ENCODE measurements around the gene KIAA1217.

KIAA1217 gene

GRCh38 chr10:24513155-24513554 is 304.2 kb downstream of the KIAA1217 start:
- Histone ChIP-seq H2AFZ (ENCODE audit: low read depth) (no peak overlapping the region), H3K27me3 (ENCODE audit: insufficient read depth, low read depth) (no peaks in the 10 kb centered on the region), H3K4me3 (IDR thresholded peaks at IDR 0.05; ENCODE audit: insufficient read depth, low read depth, low read length) (no peak overlapping the region), H3K4me2 (no peak overlapping the region), H3K4me1 (ENCODE audit: low read depth, poor library complexity, severe bottlenecking) (no peaks in the 10 kb centered on the region), H4K20me1 (ENCODE audit: insufficient read depth) (no peaks in the 10 kb centered on the region), H3K36me3 (ENCODE audit: insufficient read depth) (no peaks in the 10 kb centered on the region), H3K27ac (no peak overlapping the region), H3K9ac (no peak overlapping the region), H3K79me2 (ENCODE audit: insufficient read depth, low read depth) (no peaks in the 10 kb centered on the region)
- TF ChIP-seq, protein P1, sequence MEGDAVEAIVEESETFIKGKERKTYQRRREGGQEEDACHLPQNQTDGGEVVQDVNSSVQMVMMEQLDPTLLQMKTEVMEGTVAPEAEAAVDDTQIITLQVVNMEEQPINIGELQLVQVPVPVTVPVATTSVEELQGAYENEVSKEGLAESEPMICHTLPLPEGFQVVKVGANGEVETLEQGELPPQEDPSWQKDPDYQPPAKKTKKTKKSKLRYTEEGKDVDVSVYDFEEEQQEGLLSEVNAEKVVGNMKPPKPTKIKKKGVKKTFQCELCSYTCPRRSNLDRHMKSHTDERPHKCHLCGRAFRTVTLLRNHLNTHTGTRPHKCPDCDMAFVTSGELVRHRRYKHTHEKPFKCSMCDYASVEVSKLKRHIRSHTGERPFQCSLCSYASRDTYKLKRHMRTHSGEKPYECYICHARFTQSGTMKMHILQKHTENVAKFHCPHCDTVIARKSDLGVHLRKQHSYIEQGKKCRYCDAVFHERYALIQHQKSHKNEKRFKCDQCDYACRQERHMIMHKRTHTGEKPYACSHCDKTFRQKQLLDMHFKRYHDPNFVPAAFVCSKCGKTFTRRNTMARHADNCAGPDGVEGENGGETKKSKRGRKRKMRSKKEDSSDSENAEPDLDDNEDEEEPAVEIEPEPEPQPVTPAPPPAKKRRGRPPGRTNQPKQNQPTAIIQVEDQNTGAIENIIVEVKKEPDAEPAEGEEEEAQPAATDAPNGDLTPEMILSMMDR (conservative IDR thresholded peaks at IDR 0.05; ENCODE audit: low read depth, low read length), result 0 out of 2 replicates have a peak, but pooled peaks have one; percentile 33

- H3K27ac ChIP-seq, result no peak overlapping the region
These were observed 306.5 kb downstream of the KIAA1217 start for GRCh38 chr10:24515481-24515880.

DNA sequence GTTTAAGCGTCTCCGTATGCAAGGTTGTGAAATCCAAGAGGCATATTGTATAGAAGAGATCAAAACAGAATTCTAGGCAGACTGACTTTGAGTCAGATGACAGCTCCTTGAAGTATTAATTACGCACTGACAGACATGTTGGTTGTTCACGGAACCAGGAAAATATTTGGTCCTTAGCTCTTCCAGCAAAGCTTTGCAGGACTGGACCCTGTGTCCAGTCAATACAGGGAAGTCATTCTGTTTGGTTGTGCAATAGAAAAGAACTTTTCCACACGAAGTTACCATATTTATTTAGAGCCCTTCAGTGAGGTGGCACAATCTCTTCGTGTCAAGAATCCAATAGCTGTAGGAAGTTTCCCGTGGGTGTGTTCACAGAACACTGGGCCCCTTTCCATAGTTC is 309.5 kb downstream of the KIAA1217 start:
- Histone ChIP-seq H3K27ac (no peak overlapping the region), H4K20me1 (ENCODE audit: insufficient read depth) (no peaks in the 10 kb centered on the region), H3K4me2 (no peak overlapping the region), H3K27me3 (ENCODE audit: insufficient read depth, low read depth) (no peaks in the 10 kb centered on the region), H3K36me3 (ENCODE audit: insufficient read depth) (no peaks in the 10 kb centered on the region), H3K4me1 (ENCODE audit: low read depth, poor library complexity, severe bottlenecking) (no peaks in the 10 kb centered on the region), H3K9ac (no peak overlapping the region), H3K4me3 (IDR thresholded peaks at IDR 0.05; ENCODE audit: insufficient read depth, low read depth, low read length) (no peak overlapping the region), H3K79me2 (ENCODE audit: insufficient read depth, low read depth) (no peaks in the 10 kb centered on the region), H2AFZ (ENCODE audit: low read depth) (no peak overlapping the region)
- TF ChIP-seq, protein P1 (conservative IDR thresholded peaks at IDR 0.05; ENCODE audit: low read depth, low read length), result no peak

More at GRCh38 chr10:24515481-24515880, 306.5 kb downstream of the KIAA1217 start:
- Histone ChIP-seq H3K9ac (no peak overlapping the region), H3K27me3 (ENCODE audit: insufficient read depth, low read depth) (no peaks in the 10 kb centered on the region), H3K4me3 (IDR thresholded peaks at IDR 0.05; ENCODE audit: insufficient read depth, low read depth, low read length) (no peak overlapping the region), H4K20me1 (ENCODE audit: insufficient read depth) (no peaks in the 10 kb centered on the region), H3K36me3 (ENCODE audit: insufficient read depth) (no peaks in the 10 kb centered on the region), H3K79me2 (ENCODE audit: insufficient read depth, low read depth) (no peaks in the 10 kb centered on the region), H3K4me2 (no peak overlapping the region), H2AFZ (ENCODE audit: low read depth) (no peak overlapping the region), H3K4me1 (ENCODE audit: low read depth, poor library complexity, severe bottlenecking) (no peaks in the 10 kb centered on the region)
- TF ChIP-seq, protein P1 (conservative IDR thresholded peaks at IDR 0.05; ENCODE audit: low read depth, low read length), result no peak

- Histone ChIP-seq H3K79me2 (ENCODE audit: insufficient read depth, low read depth) (no peaks in the 10 kb centered on the region), H3K9ac (no peak overlapping the region), H2AFZ (ENCODE audit: low read depth) (no peak overlapping the region), H3K36me3 (ENCODE audit: insufficient read depth) (no peaks in the 10 kb centered on the region), H4K20me1 (ENCODE audit: insufficient read depth) (no peaks in the 10 kb centered on the region), H3K4me1 (ENCODE audit: low read depth, poor library complexity, severe bottlenecking) (no peaks in the 10 kb centered on the region), H3K4me3 (IDR thresholded peaks at IDR 0.05; ENCODE audit: insufficient read depth, low read depth, low read length) (no peak overlapping the region), H3K4me2 (no peak overlapping the region), H3K27ac (no peak overlapping the region), H3K27me3 (ENCODE audit: insufficient read depth, low read depth) (no peaks in the 10 kb centered on the region)
- TF ChIP-seq, protein P1 (conservative IDR thresholded peaks at IDR 0.05; ENCODE audit: low read depth, low read length), result peak; percentile 94
These were observed 310.2 kb downstream of the KIAA1217 start for GRCh38 chr10:24518981-24519597.

Measured in KMS-11 (cell line).